ENCODE results near the gene MACROD2. TPM values are rescaled to one million over a fixed set of nuclear protein-coding genes. Genes with fewer than 3 reads are reported as not detected.

Gene MACROD2
- total RNA-seq, 1 experiment from 2014 or later = 3.7 TPM

DNA sequence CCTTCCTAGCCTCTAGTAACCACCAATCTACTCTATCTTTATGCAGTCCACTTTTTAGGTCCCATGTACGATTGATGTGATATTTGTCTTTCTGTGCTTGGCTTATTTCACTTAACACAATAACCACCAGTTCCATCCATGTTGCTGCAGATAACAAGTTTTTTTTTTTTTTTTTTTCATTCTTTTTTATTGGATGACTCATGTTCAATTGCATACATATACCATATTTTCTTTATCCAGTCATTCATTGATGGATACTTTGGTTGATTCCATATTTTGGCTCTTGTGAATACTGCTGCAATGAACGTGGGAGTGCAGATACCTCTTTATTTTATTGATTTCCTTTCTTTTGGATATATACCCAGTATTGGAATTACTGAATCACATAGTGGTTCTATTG lies 942.5 kb downstream of the MACROD2 start:
- Histone ChIP-seq H3K79me2 (ENCODE audit: insufficient read depth, low read length) (no peaks in the 10 kb centered on the region), H2AFZ (ENCODE audit: low read depth, low read length, poor library complexity, severe bottlenecking) (no peak overlapping the region), H3K4me3 (replicated peaks in 1 of 2; ENCODE audit: low read depth in 1 of 2, low read length in 2 of 2) (no peak overlapping the region), H3K4me1 (ENCODE audit: control insufficient read depth in 1 of 2, insufficient read depth in 2 of 2, low read length in 2 of 2) (no peaks in the 10 kb centered on the region), H3K27me3 (ENCODE audit: insufficient read depth, low read length) (no peaks in the 10 kb centered on the region), H3K27ac (ENCODE audit: low read depth, low read length) (no peak overlapping the region), H4K20me1 (ENCODE audit: insufficient read depth) (no peaks in the 10 kb centered on the region), H3K4me2 (ENCODE audit: low read length) (no peak overlapping the region), H3K36me3 (ENCODE audit: control insufficient read depth in 1 of 2, insufficient read depth in 2 of 2, low read length in 2 of 2) (no peaks in the 10 kb centered on the region), H3K9me3 (ENCODE audit: control insufficient read depth in 1 of 2, insufficient read depth in 1 of 2, low read depth in 1 of 2, low read length in 2 of 2) (no peaks in the 10 kb centered on the region), H3K9ac (ENCODE audit: low read length) (no peak overlapping the region), H3K9me2 (ENCODE audit: insufficient read depth) (no peaks in the 10 kb centered on the region)
- POLR2A ChIA-PET = no interaction called here
- intact Hi-C loops (cut with micrococcal nuclease) = no loop called here
- ATAC-seq (no peak), DNase-seq (ENCODE audit: low read depth, low spot score) (no peak)
- no peak for TF ChIP-seq EZH2 (IDR thresholded peaks at IDR 0.05)
- TF ChIP-seq, protein P1, sequence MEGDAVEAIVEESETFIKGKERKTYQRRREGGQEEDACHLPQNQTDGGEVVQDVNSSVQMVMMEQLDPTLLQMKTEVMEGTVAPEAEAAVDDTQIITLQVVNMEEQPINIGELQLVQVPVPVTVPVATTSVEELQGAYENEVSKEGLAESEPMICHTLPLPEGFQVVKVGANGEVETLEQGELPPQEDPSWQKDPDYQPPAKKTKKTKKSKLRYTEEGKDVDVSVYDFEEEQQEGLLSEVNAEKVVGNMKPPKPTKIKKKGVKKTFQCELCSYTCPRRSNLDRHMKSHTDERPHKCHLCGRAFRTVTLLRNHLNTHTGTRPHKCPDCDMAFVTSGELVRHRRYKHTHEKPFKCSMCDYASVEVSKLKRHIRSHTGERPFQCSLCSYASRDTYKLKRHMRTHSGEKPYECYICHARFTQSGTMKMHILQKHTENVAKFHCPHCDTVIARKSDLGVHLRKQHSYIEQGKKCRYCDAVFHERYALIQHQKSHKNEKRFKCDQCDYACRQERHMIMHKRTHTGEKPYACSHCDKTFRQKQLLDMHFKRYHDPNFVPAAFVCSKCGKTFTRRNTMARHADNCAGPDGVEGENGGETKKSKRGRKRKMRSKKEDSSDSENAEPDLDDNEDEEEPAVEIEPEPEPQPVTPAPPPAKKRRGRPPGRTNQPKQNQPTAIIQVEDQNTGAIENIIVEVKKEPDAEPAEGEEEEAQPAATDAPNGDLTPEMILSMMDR (IDR thresholded peaks at IDR 0.05 in 2 of 3, conservative IDR thresholded peaks at IDR 0.05 in 1 of 3; ENCODE audit: borderline replicate concordance in 1 of 3, insufficient read depth in 1 of 3, low read depth in 2 of 3, low read length in 2 of 3) = no peak
- no peak for TF ChIP-seq ATF3 (IDR thresholded peaks at IDR 0.05)
- no peak for TF ChIP-seq YY1 (IDR thresholded peaks at IDR 0.05; ENCODE audit: extremely low read depth, insufficient replicate concordance, low read depth, low read length)
- TF ChIP-seq SP1 (IDR thresholded peaks at IDR 0.05; ENCODE audit: low read depth) = no peak
- TF ChIP-seq SRF (IDR thresholded peaks at IDR 0.05; ENCODE audit: low read depth) = no peak
- no TSS peak for BruUV-seq (replicated peaks)
- CTCF ChIA-PET = no interaction called here
- RAD21 ChIA-PET (ENCODE audit: low non-redundant PET in 1 of 2, low total read pairs in 2 of 2, uncharacterized antibody in 2 of 2, unreplicated experiment in 2 of 2) = no interaction called here

GRCh38 chr20:14947536-14947935 lies 952.2 kb downstream of the MACROD2 start:
- H3K4me1 ChIP-seq (ENCODE audit: control insufficient read depth in 1 of 2, insufficient read depth in 2 of 2, low read length in 2 of 2) = peaks cover 2 to 10% of the 10 kb centered on the region in 2 experiments; a peak in 2 of 4 replicates
- no TSS peak for BruUV-seq (replicated peaks)
- intact Hi-C loops (cut with micrococcal nuclease) = loop anchor here (10.0 kb wide), 1 partner anchor 613 kb away; the partner anchor contains the start of gene FLRT3
- no peaks in the 10 kb centered on the region for H3K9me3 ChIP-seq (ENCODE audit: control insufficient read depth in 1 of 2, insufficient read depth in 1 of 2, low read depth in 1 of 2, low read length in 2 of 2)
- H3K9ac ChIP-seq (ENCODE audit: low read length) = no peak overlapping the region
- H4K20me1 ChIP-seq (ENCODE audit: insufficient read depth) = no peaks in the 10 kb centered on the region
- CTCF ChIA-PET = no interaction called here
- no peak overlapping the region for H3K4me3 ChIP-seq (replicated peaks in 1 of 2; ENCODE audit: low read depth in 1 of 2, low read length in 2 of 2)
- H3K4me2 ChIP-seq (ENCODE audit: low read length) = no peak overlapping the region
- no peaks in the 10 kb centered on the region for H3K36me3 ChIP-seq (ENCODE audit: control insufficient read depth in 1 of 2, insufficient read depth in 2 of 2, low read length in 2 of 2)
- H3K79me2 ChIP-seq (ENCODE audit: insufficient read depth, low read length) = no peaks in the 10 kb centered on the region
- H3K27me3 ChIP-seq (ENCODE audit: insufficient read depth, low read length) = no peaks in the 10 kb centered on the region
- RAD21 ChIA-PET (ENCODE audit: low non-redundant PET in 1 of 2, low total read pairs in 2 of 2, uncharacterized antibody in 2 of 2, unreplicated experiment in 2 of 2) = no interaction called here
- no peak overlapping the region for H2AFZ ChIP-seq (ENCODE audit: low read depth, low read length, poor library complexity, severe bottlenecking)
- ATAC-seq = no peak
- POLR2A ChIA-PET = no interaction called here
- H3K9me2 ChIP-seq (ENCODE audit: insufficient read depth) = no peaks in the 10 kb centered on the region
- H3K27ac ChIP-seq (ENCODE audit: low read depth, low read length) = no peak overlapping the region
- DNase-seq (ENCODE audit: low read depth, low spot score) = no peak
- no peak for TF ChIP-seq YY1 (IDR thresholded peaks at IDR 0.05; ENCODE audit: extremely low read depth, insufficient replicate concordance, low read depth, low read length)
- TF ChIP-seq, protein P2, sequence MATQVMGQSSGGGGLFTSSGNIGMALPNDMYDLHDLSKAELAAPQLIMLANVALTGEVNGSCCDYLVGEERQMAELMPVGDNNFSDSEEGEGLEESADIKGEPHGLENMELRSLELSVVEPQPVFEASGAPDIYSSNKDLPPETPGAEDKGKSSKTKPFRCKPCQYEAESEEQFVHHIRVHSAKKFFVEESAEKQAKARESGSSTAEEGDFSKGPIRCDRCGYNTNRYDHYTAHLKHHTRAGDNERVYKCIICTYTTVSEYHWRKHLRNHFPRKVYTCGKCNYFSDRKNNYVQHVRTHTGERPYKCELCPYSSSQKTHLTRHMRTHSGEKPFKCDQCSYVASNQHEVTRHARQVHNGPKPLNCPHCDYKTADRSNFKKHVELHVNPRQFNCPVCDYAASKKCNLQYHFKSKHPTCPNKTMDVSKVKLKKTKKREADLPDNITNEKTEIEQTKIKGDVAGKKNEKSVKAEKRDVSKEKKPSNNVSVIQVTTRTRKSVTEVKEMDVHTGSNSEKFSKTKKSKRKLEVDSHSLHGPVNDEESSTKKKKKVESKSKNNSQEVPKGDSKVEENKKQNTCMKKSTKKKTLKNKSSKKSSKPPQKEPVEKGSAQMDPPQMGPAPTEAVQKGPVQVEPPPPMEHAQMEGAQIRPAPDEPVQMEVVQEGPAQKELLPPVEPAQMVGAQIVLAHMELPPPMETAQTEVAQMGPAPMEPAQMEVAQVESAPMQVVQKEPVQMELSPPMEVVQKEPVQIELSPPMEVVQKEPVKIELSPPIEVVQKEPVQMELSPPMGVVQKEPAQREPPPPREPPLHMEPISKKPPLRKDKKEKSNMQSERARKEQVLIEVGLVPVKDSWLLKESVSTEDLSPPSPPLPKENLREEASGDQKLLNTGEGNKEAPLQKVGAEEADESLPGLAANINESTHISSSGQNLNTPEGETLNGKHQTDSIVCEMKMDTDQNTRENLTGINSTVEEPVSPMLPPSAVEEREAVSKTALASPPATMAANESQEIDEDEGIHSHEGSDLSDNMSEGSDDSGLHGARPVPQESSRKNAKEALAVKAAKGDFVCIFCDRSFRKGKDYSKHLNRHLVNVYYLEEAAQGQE (IDR thresholded peaks at IDR 0.05; ENCODE audit: low read depth) = no peak
- no peak for TF ChIP-seq ATF3 (IDR thresholded peaks at IDR 0.05)
- TF ChIP-seq CBX3 (IDR thresholded peaks at IDR 0.05; ENCODE audit: low read depth) = no peak
- no peak for TF ChIP-seq EZH2phosphoT487 (IDR thresholded peaks at IDR 0.05; ENCODE audit: borderline replicate concordance)
- TF ChIP-seq SRF (IDR thresholded peaks at IDR 0.05; ENCODE audit: low read depth) = no peak
- no peak for TF ChIP-seq ZNF274 (IDR thresholded peaks at IDR 0.05; ENCODE audit: low read depth, low read length)
- TF ChIP-seq RAD21 (IDR thresholded peaks at IDR 0.05; ENCODE audit: low read depth) = no peak
- TF ChIP-seq SP1 (IDR thresholded peaks at IDR 0.05; ENCODE audit: low read depth) = no peak
- TF ChIP-seq SIN3A (IDR thresholded peaks at IDR 0.05; ENCODE audit: low read depth) = no peak

Measured in HCT116 (cell line).